CD4-positive, CD25-positive, alpha-beta regulatory T cell (primary cell): ENCODE data around the gene KCNMA1. TPM values are rescaled to one million over a fixed set of nuclear protein-coding genes. Genes with fewer than 3 reads are reported as not detected.

Experiments
- ATAC-seq, 2 donors: fragments of 150-1000 bp; cut with Tn5 transposase; one replicate each; pipeline ENCODE4 v1.10.0; 2021; ENCODE audit warnings: low read depth in 2 of 2, moderate number of reproducible peaks in 2 of 2, moderate library complexity in 1 of 2
- DNase-seq, 3 donors: peaks; one replicate each; pipeline versions ENCODE4 v3.0.0 to v3.0.0-alpha.2; 2012 to 2022; ENCODE audit warnings: mixed read lengths in 1 of 3
- H3K27ac ChIP-seq: one replicate; pipeline ENCODE4 v1.7.0; 2013; ENCODE audit warnings: mild to moderate bottlenecking, low read length; ENCODE audit not compliant: insufficient read depth, poor library complexity, severe bottlenecking
- H3K27me3 ChIP-seq: one replicate; pipeline ENCODE4 v1.7.0; 2013; ENCODE audit warnings: low read length; ENCODE audit not compliant: control insufficient read depth, insufficient read depth
- H3K36me3 ChIP-seq: one replicate; pipeline ENCODE4 v1.7.0; 2013; ENCODE audit warnings: mild to moderate bottlenecking, low read length, moderate library complexity; ENCODE audit not compliant: control insufficient read depth, insufficient read depth
- H3K4me1 ChIP-seq: 2 replicates; pipeline ENCODE4 v1.7.0; 2013; ENCODE audit warnings: mild to moderate bottlenecking, low read length; ENCODE audit not compliant: insufficient read depth, control insufficient read depth, poor library complexity, severe bottlenecking
- H3K4me3 ChIP-seq: one replicate; pipeline ENCODE4 v1.7.0; 2013; ENCODE audit warnings: low read depth, mild to moderate bottlenecking, low read length, moderate library complexity
- H3K9me3 ChIP-seq, 2 experiments: 1 replicate in 1 of 2; 2 replicates in 1 of 2; pipeline ENCODE4 v1.7.0; 2013; ENCODE audit warnings: low read length in 2 of 2, mild to moderate bottlenecking in 1 of 2, moderate library complexity in 1 of 2; ENCODE audit not compliant: control insufficient read depth in 2 of 2
- H3K27ac Mint-ChIP-seq, 3 donors: one replicate each; pipeline ENCODE4 v1.8.0; 2020 to 2022; ENCODE audit warnings: mild to moderate bottlenecking in 3 of 3, mixed read lengths in 3 of 3, moderate library complexity in 2 of 3
- H3K27me3 Mint-ChIP-seq: one replicate; pipeline ENCODE4 v1.8.0; 2022; ENCODE audit warnings: mild to moderate bottlenecking, mixed read lengths
- H3K36me3 Mint-ChIP-seq: one replicate; pipeline ENCODE4 v1.8.0; 2020; ENCODE audit warnings: mixed read lengths
- H3K4me1 Mint-ChIP-seq, 4 donors: one replicate each; pipeline ENCODE4 v1.8.0; 2020 to 2022; ENCODE audit warnings: mixed read lengths in 4 of 4, mild to moderate bottlenecking in 1 of 4
- H3K4me3 Mint-ChIP-seq, 4 donors: one replicate each; pipeline ENCODE4 v1.8.0; 2020 to 2022; ENCODE audit warnings: mild to moderate bottlenecking in 4 of 4, mixed read lengths in 4 of 4, moderate library complexity in 3 of 4
- H3K9me3 Mint-ChIP-seq, 7 donors: one replicate each; pipeline ENCODE4 v1.8.0; 2020 to 2022; ENCODE audit warnings: mixed read lengths in 7 of 7, mild to moderate bottlenecking in 3 of 7, moderate library complexity in 2 of 7
- polyA plus RNA-seq, 4 donors: library from polyadenylated mRNA; unstranded; fragments of 300-500 nt; fragmentation: Illumina TruSeq; gene quantifications; one replicate each; pipeline ENCODE4 v1.2.3, GENCODE V29; 2021
- total RNA-seq: library from RNA; stranded (reverse); gene quantifications from one replicate; pipeline ENCODE4 v1.2.3, GENCODE V29; 2022

KCNMA1 gene
- total and polyA plus RNA-seq, 5 donors from 2014 or later, result not detected

- H3K4me1 Mint-ChIP-seq, result no peaks in the 10 kb centered on the region
- ATAC-seq (no peak), DNase-seq (no peak)
- H3K27ac ChIP-seq, result no peak overlapping the region
- no peaks in the 10 kb centered on the region for H3K36me3 Mint-ChIP-seq
- H3K27me3 Mint-ChIP-seq, result no peaks in the 10 kb centered on the region
- H3K9me3 ChIP-seq, result no peaks in the 10 kb centered on the region
- H3K9me3 Mint-ChIP-seq, result peaks cover 0 to 1% (median 0%) of the 10 kb centered on the region in 7 donors
- no peaks in the 10 kb centered on the region for H3K27me3 ChIP-seq
- H3K36me3 ChIP-seq, result no peaks in the 10 kb centered on the region
- H3K4me3 Mint-ChIP-seq, result no peak overlapping the region
- H3K27ac Mint-ChIP-seq, result no peak overlapping the region
- no peak overlapping the region for H3K4me3 ChIP-seq
- H3K4me1 ChIP-seq, result no peaks in the 10 kb centered on the region
These were observed 390.3 kb downstream of the KCNMA1 start for GRCh38 chr10:77247031-77247990.

GRCh38 chr10:77245953-77246352 is 391.7 kb downstream of the KCNMA1 start:
- Histone ChIP-seq H3K27ac (no peak overlapping the region), H3K4me3 (no peak overlapping the region), H3K36me3 (no peaks in the 10 kb centered on the region), H3K9me3 (no peaks in the 10 kb centered on the region), H3K27me3 (no peaks in the 10 kb centered on the region), H3K4me1 (no peaks in the 10 kb centered on the region)
- H3K4me1 Mint-ChIP-seq, result no peaks in the 10 kb centered on the region
- H3K4me3 Mint-ChIP-seq, result no peak overlapping the region
- H3K27me3 Mint-ChIP-seq, result no peaks in the 10 kb centered on the region
- H3K9me3 Mint-ChIP-seq, result peaks cover 0 to 1% (median 0%) of the 10 kb centered on the region in 7 donors
- DNase-seq (no peak), ATAC-seq (no peak)
- H3K36me3 Mint-ChIP-seq, result no peaks in the 10 kb centered on the region
- no peak overlapping the region for H3K27ac Mint-ChIP-seq

GRCh38 chr10:77244746-77245145 is 392.9 kb downstream of the KCNMA1 start:
- Mint-ChIP-seq H3K27me3 (no peaks in the 10 kb centered on the region), H3K4me3 (no peak overlapping the region), H3K36me3 (no peaks in the 10 kb centered on the region), H3K4me1 (no peaks in the 10 kb centered on the region), H3K9me3 (peaks cover 0 to 1% (median 0%) of the 10 kb centered on the region in 7 donors), H3K27ac (no peak overlapping the region)
- ATAC-seq (no peak), DNase-seq (no peak)
- Histone ChIP-seq H3K27me3 (no peaks in the 10 kb centered on the region), H3K4me1 (no peaks in the 10 kb centered on the region), H3K4me3 (no peak overlapping the region), H3K9me3 (no peaks in the 10 kb centered on the region), H3K36me3 (no peaks in the 10 kb centered on the region), H3K27ac (no peak overlapping the region)

GRCh38 chr10:77244286-77244685 is 393.3 kb downstream of the KCNMA1 start:
- Histone ChIP-seq H3K27me3 (no peaks in the 10 kb centered on the region), H3K9me3 (no peaks in the 10 kb centered on the region), H3K27ac (no peak overlapping the region), H3K36me3 (no peaks in the 10 kb centered on the region), H3K4me3 (no peak overlapping the region), H3K4me1 (no peaks in the 10 kb centered on the region)
- Mint-ChIP-seq H3K27ac (no peak overlapping the region), H3K4me3 (no peak overlapping the region), H3K36me3 (no peaks in the 10 kb centered on the region), H3K4me1 (no peaks in the 10 kb centered on the region), H3K9me3 (peaks cover 0 to 1% (median 0%) of the 10 kb centered on the region in 7 donors), H3K27me3 (no peaks in the 10 kb centered on the region)
- ATAC-seq (no peak), DNase-seq (no peak)

- Mint-ChIP-seq H3K27me3 (no peaks in the 10 kb centered on the region), H3K4me3 (no peak overlapping the region), H3K36me3 (no peaks in the 10 kb centered on the region), H3K27ac (peak overlapping the region in 1 of 3 donors; percentile 56), H3K9me3 (peaks cover 0 to 2% (median 0%) of the 10 kb centered on the region in 7 donors), H3K4me1 (no peaks in the 10 kb centered on the region)
- Histone ChIP-seq H3K4me3 (no peak overlapping the region), H3K27me3 (no peaks in the 10 kb centered on the region), H3K36me3 (no peaks in the 10 kb centered on the region), H3K27ac (no peak overlapping the region), H3K4me1 (no peaks in the 10 kb centered on the region), H3K9me3 (no peaks in the 10 kb centered on the region)
- no peak for ATAC-seq
- DNase-seq, result no peak
These were observed 396.3 kb downstream of the KCNMA1 start for GRCh38 chr10:77241350-77241725.

GRCh38 chr10:77240706-77241349 is 396.8 kb downstream of the KCNMA1 start:
- DNase-seq (no peak), ATAC-seq (no peak)
- H3K4me3 ChIP-seq, result no peak overlapping the region
- H3K27ac Mint-ChIP-seq, result no peak overlapping the region
- no peaks in the 10 kb centered on the region for H3K27me3 ChIP-seq
- H3K4me1 Mint-ChIP-seq, result no peaks in the 10 kb centered on the region
- no peaks in the 10 kb centered on the region for H3K4me1 ChIP-seq
- no peaks in the 10 kb centered on the region for H3K9me3 ChIP-seq
- no peaks in the 10 kb centered on the region for H3K36me3 Mint-ChIP-seq
- peaks cover 0 to 2% (median 0%) of the 10 kb centered on the region in 7 donors for H3K9me3 Mint-ChIP-seq
- H3K4me3 Mint-ChIP-seq, result no peak overlapping the region
- no peaks in the 10 kb centered on the region for H3K36me3 ChIP-seq
- no peak overlapping the region for H3K27ac ChIP-seq
- no peaks in the 10 kb centered on the region for H3K27me3 Mint-ChIP-seq

GRCh38 chr10:77240041-77240652 is 397.5 kb downstream of the KCNMA1 start:
- Mint-ChIP-seq H3K36me3 (no peaks in the 10 kb centered on the region), H3K27me3 (peaks cover 4% of the 10 kb centered on the region), H3K9me3 (peaks cover 0 to 2% (median 0%) of the 10 kb centered on the region in 7 donors), H3K27ac (no peak overlapping the region), H3K4me3 (no peak overlapping the region), H3K4me1 (no peaks in the 10 kb centered on the region)
- no peaks in the 10 kb centered on the region for H3K4me1 ChIP-seq
- DNase-seq (no peak), ATAC-seq (no peak)
- H3K27me3 ChIP-seq, result no peaks in the 10 kb centered on the region
- H3K9me3 ChIP-seq, result no peaks in the 10 kb centered on the region
- no peak overlapping the region for H3K4me3 ChIP-seq
- H3K27ac ChIP-seq, result no peak overlapping the region
- no peaks in the 10 kb centered on the region for H3K36me3 ChIP-seq
